HEK293T (cell line): ENCODE results near the gene CCM2.

Experiments used
- BHLHE40 ChIP-seq: fragments of 450-650 bp; IDR thresholded peaks from 2 replicates; pipeline ENCODE4 v1.6.1; 2016; ENCODE audit warnings: mild to moderate bottlenecking, moderate library complexity, borderline replicate concordance
- CTBP1 ChIP-seq: fragments of 450-650 bp; IDR thresholded peaks from 2 replicates; pipeline ENCODE4 v1.6.1; 2016; ENCODE audit warnings: borderline replicate concordance
- ELF4 ChIP-seq: fragments of 450-650 bp; IDR thresholded peaks from 2 replicates; pipeline ENCODE4 v1.6.1; 2017; ENCODE audit warnings: antibody characterized with exemption
- FOXK2 ChIP-seq: fragments of 450-650 bp; IDR thresholded peaks from 2 replicates; pipeline ENCODE4 v1.6.1; 2016; ENCODE audit warnings: mild to moderate bottlenecking
- FOXM1 ChIP-seq: fragments of 450-650 bp; IDR thresholded peaks from 2 replicates; pipeline ENCODE4 v1.6.1; 2017; ENCODE audit warnings: mild to moderate bottlenecking, borderline replicate concordance
- LEF1 ChIP-seq: fragments of 450-650 bp; IDR thresholded peaks from 2 replicates; pipeline ENCODE4 v1.6.1; 2017; ENCODE audit warnings: mild to moderate bottlenecking, borderline replicate concordance
- NFRKB ChIP-seq: fragments of 450-650 bp; IDR thresholded peaks from 2 replicates; pipeline ENCODE4 v1.6.1; 2016; ENCODE audit warnings: mild to moderate bottlenecking, moderate library complexity
- SP1 ChIP-seq: fragments of 450-650 bp; IDR thresholded peaks from 2 replicates; pipeline ENCODE4 v1.6.1; 2017
- SUZ12 ChIP-seq: fragments of 450-650 bp; IDR thresholded peaks from 2 replicates; pipeline ENCODE4 v1.6.1; 2016; ENCODE audit warnings: mild to moderate bottlenecking
- TARDBP ChIP-seq: fragments of 450-650 bp; IDR thresholded peaks from 2 replicates; pipeline ENCODE4 v1.6.1; 2016
- ZNF384 ChIP-seq: fragments of 450-650 bp; IDR thresholded peaks from 2 replicates; pipeline ENCODE4 v1.6.1; 2016
- TF ChIP-seq, protein P1 (sequence below): fragments of 450-650 bp; IDR thresholded peaks from 2 replicates; pipeline ENCODE4 v1.6.1; 2016

DNA sequence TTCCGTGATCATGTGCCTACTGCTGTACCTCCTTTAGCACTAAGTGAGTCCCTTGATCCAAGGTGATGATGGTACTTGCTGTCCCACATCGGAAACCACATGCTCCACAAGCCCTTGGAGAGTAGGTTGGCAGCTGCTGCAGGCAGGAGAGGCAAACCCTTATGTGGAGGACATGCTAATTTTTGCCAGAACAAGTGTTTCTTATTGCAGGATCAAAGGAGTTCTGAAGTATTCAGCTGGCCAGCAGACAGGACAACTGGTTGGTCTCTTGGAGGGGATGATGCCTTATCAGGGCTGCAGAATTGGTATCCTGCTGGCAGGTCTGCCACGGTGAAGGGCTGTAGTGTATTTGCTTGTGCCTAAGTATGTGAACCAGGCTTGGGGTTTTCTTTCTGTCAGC is 52.0 kb downstream of the CCM2 start:
- no peak for TF ChIP-seq CTBP1
- TF ChIP-seq SUZ12: no peak
- no peak for TF ChIP-seq BHLHE40
- TF ChIP-seq, protein P1, sequence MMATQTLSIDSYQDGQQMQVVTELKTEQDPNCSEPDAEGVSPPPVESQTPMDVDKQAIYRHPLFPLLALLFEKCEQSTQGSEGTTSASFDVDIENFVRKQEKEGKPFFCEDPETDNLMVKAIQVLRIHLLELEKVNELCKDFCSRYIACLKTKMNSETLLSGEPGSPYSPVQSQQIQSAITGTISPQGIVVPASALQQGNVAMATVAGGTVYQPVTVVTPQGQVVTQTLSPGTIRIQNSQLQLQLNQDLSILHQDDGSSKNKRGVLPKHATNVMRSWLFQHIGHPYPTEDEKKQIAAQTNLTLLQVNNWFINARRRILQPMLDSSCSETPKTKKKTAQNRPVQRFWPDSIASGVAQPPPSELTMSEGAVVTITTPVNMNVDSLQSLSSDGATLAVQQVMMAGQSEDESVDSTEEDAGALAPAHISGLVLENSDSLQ: no peak
- no peak for TF ChIP-seq NFRKB
- TF ChIP-seq TARDBP: no peak
- TF ChIP-seq FOXM1: no peak
- no peak for TF ChIP-seq ELF4
- TF ChIP-seq FOXK2: no peak
- no peak for TF ChIP-seq SP1
- TF ChIP-seq ZNF384: no peak
- no peak for TF ChIP-seq LEF1
